ENCODE data around the gene AGAP3.

The AGAP3 gene

DNA sequence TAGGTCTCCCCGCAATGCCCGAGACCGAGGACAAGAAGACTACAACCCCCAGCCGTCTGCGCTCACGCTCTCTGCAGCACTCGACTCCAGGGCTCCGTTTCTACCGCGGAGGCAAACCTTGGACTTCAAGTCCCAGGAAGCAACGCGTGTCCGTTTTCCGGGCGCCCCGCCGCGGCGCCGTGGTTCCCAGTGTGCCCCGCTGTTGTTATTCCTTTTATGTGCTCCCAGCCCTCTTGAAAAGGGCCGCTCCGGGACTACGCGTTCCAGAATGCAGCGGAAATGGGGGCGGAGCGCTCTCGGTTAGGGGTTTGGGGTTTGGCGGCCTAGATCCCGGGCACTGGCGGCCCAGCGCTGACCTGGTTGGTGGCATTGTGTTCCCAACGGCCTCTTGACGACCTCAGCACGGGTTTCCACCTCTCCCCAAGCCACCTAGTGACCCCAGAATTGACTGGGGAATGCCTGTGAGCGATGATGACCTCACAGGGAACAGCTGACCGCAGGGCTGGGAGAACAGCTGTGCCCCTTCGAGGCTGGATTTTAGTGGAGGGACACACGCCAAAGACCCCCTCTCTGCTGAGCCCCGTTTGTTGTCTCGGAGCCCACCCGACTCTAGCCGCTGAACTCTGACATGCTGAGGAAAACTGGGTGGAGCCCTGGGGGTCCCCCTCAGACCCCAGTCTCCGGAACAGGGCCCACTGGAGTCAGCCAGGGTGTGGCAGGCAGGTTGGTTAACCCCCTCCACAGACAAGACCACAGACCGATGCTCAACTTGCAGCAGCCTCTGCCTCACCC, 28.1 kb upstream of the AGAP3 start:
- DNase-seq = peak; percentile 99

DNA sequence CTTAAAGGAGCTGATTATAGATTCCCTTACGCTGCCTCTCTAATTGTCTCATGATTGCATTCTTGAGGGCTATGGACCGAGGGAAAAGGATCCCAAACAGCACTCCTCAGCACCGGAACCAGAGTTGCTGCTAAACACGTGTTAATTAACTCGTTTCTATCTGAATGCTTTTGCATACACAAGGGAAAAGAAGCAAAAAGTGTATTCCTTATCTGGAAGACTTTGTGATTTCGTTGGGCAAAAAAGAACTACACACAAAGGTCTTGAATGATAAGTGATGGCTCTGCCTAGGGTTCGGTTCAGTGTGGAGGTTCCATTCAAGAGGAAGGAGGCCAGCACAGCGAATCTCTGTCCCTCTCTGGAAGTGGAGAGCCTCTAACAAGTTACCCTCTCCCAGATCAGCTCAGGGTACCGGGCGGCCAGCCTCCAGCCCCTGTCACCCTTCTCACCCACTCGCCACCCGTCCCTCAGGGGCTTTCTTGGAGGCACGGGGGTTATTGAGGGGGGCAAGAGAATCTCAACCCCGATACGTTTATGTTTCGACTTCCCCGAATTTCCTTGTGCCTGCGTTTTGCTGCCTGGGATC, 27.4 kb upstream of the AGAP3 start:
- no peak for DNase-seq

DNA sequence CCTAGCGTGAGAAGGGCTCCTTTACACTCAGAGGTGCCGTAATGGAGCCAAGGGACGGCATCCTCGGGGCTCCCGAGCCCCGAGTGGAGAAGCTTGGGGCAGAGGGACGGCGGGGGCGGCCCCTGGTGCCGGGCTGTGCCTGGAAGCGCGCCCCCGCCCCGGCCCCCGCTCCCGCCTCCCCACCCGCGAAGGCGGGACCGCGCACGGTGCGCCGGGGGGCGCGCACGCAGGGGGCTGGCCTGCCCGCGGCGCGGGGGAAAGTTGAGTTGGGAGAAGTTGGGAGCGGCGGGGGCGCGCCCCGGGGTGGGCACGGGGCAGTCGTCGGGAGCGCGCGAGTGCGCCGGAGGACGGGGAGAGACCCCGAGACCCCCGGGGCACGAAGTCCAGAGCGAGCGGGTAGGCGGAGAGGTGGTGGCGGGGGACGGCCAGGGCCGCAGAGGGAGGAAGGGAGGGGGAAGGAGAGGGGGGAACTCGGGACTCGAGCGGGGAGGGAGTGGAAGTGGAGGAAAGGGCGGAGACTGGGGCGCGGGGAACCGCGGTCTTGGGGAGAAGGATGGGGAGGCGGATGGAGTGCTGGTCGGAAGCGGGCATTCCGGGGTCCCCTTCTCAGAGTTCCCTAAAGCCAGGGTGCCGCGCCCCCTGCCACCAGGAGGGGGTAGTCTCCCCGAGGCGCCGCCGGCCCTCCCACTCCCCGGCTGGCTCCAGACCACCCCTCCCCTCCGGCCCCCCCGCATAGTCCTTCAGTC, 26.7 kb upstream of the AGAP3 start, which contains the start of gene SLC4A2:
Gene SLC4A2, plus strand, starts transcription at position 223 of the 746 bp plus-strand sequence. CDS start 2,399 bp downstream, outside the sequence.
- DNase-seq = peak; percentile 88

DNA sequence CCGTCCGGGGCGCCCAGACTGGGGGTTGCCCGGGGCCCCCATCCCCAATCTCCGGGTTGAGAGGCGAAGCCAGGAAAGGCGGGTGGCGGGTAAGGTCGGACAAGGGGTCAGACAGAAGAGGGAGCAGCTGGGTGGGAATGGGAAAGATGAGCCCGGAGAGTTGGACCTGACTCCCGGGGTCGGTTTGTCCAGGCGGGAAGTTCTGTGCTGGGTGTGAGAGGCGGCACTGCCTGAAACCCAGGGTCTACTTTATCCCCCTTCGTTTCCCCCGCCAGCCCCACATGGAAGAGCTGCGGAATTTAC, 26.2 kb upstream of the AGAP3 start:
- no peak for DNase-seq

GRCh38 chr7:151060416-151061212, 25.7 kb upstream of the AGAP3 start:
- DNase-seq = peak; percentile 31

DNA sequence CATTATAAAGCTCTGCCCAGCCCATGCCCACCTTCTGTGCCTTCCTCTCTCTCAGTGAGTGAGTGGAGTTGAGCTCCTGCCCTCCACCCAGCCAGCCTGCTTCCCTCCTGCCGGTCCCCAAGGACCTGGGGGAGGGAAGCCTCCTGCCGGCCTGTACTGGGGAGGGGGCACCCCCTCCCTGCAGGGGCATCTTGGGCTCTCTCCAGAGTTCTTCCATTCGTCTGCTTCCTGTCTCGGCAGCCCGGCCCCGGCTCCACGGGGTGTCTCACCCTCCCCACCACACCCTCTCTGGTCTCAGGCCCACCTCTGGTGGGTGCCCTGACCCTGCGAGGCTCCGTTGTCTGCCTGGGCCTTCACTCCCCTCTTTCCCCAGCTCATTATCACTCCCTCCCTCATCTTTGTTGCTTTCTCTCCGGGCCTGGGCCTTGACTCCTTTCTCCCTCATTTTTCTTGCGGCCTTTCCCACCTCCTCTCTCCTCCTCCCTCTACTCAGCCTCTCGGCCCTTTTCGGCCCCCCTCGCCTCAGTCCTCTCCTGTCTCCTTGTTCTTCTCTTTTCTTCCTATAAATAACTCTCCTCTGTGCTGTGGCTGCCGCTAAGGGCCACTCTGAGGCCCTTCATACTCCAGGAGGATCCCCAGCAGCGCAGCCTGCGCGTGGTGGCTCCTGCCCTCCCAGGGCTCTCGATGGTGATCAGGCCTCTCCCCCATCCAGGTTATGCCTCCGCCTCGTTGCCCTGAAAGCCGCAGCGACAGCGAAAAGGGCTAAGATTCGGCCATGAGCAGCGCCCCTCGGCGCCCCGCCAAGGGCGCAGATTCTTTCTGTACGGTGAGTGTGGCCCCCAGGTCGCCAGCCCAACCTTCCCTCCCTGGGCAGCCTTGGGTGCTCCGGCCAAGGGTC, 24.8 kb upstream of the AGAP3 start:
- no peak for DNase-seq

DNA sequence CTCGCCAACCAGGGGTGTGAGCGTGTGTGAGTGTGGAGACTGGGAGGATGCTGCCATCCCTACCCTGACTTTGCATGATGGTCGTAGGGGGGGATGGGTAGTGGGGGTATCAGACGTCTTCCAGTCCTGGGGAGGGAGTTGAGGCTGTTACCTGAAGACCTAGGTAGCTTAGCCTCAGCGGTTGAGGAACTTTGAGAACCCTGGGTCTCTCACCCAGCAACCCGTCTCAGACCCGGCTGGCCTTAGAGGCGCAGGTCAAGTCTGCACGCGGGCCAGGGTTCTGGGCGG, 24.2 kb upstream of the AGAP3 start:
- no peak for DNase-seq

- DNase-seq = no peak
These were observed 23.7 kb upstream of the AGAP3 start for GRCh38 chr7:151062399-151063211.

GRCh38 chr7:151063212-151063561, 23.1 kb upstream of the AGAP3 start:
- no peak for DNase-seq

DNA sequence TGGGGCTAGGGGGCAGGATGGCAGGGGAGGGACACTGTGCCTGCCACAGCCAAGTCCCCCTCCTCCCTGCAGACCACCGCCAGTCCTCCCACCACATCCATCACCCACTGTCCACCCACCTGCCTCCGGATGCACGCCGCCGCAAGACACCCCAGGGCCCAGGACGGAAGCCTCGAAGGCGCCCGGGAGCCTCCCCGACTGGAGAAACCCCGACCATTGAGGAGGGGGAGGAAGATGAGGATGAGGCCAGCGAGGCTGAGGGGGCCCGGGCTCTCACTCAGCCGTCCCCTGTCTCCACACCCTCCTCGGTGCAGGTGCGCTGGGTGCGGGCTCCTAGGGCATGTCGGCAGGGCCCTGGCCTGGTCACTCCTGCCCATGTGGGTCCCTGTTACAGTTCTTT, 21.8 kb upstream of the AGAP3 start:
- no peak for DNase-seq

DNA sequence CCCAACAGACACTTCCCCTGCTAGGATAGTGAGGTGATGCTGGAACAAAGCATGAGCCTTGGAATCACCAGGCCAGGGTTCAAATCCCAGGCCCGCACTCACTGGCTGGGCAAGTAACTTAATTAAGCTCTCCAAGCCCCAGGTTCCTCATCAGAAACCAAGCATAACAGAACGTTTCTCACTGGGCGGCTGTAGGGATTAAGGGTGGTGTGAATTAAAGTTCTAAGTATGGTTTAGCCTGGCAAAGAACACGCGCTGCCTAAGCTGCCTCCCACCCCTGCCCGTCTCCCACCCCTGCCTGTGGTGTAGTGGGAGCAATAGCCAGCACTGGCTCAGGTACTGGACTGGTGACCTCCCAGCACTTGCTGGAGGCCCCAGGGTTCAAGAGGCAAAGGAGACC, 21.3 kb upstream of the AGAP3 start:
- no peak for DNase-seq

DNA sequence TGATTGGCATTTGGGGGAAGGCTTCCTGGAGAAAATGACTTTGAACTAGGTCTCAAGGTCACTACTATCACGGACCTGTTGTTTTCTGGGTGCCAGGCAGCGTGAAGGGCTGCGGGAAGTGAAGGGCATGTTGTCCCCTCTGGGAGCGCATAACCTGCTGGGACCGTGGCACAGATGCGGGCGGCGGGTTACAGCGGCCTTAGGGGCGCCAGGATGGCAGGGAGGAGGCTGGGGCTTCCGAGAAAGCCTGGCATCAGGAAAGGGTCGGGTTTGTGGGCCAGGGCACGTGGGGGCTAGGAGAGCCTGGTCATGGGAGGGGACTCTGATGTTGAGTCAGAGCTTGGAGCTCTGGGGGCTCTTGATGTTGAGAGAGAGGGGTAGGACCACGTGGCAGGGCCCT, 20.8 kb upstream of the AGAP3 start:
- no peak for DNase-seq

GRCh38 chr7:151066273-151066974, 19.9 kb upstream of the AGAP3 start:
- DNase-seq = no peak

DNA sequence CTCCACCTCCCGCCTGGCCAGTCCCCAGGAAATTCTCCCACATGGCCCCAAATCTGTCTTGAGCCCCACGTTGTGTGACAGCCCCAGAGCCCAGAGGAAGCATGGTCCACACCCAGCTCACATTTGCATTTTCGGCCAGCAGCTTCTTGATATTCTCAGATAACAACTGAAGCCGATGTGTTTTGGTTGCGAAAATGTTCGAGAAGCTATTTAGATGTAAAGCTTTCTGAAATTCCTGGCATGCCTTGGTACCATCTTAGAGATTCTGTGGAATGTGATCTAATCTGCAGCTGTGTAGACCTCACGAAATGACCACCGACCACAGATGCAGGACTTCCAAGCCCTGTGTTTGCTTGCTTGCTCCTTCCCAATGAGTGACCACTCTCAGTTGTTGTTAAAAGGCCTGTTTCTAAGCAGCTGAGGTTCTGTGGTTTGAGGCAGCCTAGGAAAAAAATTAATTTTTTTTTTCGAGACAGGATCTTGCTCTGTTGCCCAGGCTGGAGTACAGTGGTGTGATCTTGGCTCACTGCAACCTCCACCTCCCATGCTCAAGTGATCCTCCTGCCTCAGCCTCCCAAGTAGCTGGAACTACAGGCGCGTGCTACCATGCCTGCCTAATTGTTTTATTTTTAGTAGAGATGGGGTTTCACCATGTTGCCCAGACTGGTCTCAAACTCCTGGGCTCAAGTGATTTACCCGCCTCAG, 18.1 kb upstream of the AGAP3 start:
- no peak for DNase-seq

DNA sequence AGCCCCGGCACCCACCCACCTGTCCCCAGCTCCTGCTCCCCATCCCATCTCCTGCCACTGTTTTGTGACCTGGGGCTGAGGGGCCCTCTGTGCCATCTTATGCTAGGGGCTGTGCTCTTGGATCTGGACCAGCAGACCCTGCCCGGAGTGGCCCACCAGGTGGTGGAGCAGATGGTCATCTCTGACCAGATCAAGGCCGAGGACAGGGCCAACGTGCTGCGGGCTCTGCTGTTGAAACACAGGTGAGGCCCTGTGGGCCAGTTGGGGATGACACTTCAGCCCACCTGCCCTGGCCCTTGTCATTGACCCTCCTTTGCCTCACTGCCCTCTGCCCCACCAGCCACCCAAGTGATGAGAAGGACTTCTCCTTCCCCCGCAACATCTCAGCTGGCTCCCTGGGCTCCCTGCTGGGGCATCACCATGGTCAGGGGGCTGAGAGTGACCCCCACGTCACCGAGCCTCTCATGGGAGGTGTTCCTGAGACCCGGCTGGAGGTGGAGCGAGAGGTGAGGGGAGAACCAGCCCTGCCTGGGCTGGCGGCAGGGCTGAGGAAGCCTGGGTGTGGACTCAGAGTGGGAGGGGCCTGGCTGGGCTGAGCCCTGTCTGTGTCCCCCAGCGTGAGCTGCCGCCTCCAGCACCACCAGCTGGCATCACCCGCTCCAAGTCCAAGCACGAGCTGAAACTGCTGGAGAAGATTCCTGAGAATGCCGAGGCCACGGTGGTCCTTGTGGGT, 16.3 kb upstream of the AGAP3 start:
- no peak for DNase-seq

- no peak for DNase-seq
These were observed 15.7 kb upstream of the AGAP3 start for GRCh38 chr7:151070574-151070960.

- DNase-seq = no peak
These were observed 15.0 kb upstream of the AGAP3 start for GRCh38 chr7:151071032-151071866.

- DNase-seq = no peak
These were observed 12.3 kb upstream of the AGAP3 start for GRCh38 chr7:151073990-151074389.
